ENCODE data around the gene NUP153.

GRCh38 chr6:17705778-17706579, 746 bp downstream of the NUP153 start:
- TF ChIP-seq TAF1 (IDR thresholded peaks at IDR 0.05; ENCODE audit: borderline replicate concordance, insufficient read depth, low read length), result peak; percentile 40; the same call in 1 of the 2 replicates
- no peak for TF ChIP-seq REST (IDR thresholded peaks at IDR 0.05; ENCODE audit: insufficient read depth in 1 of 2, low read depth in 2 of 2, low read length in 2 of 2)
- TF ChIP-seq POLR2AphosphoS5 (IDR thresholded peaks at IDR 0.05; ENCODE audit: low read depth, low read length), result no peak; the same call in 1 of the 2 replicates
- no peak; the same call in 1 of the 2 replicates for TF ChIP-seq SIN3A (IDR thresholded peaks at IDR 0.05; ENCODE audit: borderline replicate concordance, insufficient read depth, low read length)
- TF ChIP-seq FOXP2 (optimal IDR thresholded peaks at IDR 0.05; ENCODE audit: borderline replicate concordance, extremely low read depth, extremely low read length, insufficient read depth), result no peak

Measured in PFSK-1 (cell line).